Measurements from ENCODE around the gene CDCP2.

DNA sequence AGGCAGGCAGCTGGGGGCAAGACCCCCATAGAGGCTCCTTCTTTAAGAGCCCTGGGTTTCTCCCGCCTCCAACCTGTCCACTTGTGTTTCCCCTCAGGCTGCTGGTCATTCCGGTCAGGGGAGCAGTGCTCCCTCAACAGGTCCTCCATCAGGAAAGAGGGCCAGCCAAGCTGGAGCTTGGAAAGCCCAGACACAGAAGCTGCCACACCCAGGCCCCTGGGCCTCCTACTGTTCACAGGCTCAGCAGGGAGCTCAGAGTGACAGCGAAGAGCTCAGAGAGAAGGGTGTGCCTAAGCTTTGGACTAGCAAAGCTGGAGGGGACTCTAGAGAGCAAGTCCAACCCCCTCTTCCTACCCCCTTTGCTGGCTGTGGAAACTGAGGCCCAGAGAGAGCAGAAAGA lies 10.3 kb upstream of the CDCP2 start:
- TF ChIP-seq EZH2 (IDR thresholded peaks at IDR 0.05), result no peak
- TF ChIP-seq POLR2AphosphoS5 (IDR thresholded peaks at IDR 0.05; ENCODE audit: borderline replicate concordance, low read depth, low read length), result no peak
